ENCODE results near the gene OPRL1.
A peak's percentile ranks its signal among the peaks of the same experiment; 100 is the strongest.
"Not testable (repeated sequence)": the region's sequence is repeated elsewhere in the genome, so short reads cannot be mapped to it uniquely, and the experiment has no call there.

OPRL1 gene

DNA sequence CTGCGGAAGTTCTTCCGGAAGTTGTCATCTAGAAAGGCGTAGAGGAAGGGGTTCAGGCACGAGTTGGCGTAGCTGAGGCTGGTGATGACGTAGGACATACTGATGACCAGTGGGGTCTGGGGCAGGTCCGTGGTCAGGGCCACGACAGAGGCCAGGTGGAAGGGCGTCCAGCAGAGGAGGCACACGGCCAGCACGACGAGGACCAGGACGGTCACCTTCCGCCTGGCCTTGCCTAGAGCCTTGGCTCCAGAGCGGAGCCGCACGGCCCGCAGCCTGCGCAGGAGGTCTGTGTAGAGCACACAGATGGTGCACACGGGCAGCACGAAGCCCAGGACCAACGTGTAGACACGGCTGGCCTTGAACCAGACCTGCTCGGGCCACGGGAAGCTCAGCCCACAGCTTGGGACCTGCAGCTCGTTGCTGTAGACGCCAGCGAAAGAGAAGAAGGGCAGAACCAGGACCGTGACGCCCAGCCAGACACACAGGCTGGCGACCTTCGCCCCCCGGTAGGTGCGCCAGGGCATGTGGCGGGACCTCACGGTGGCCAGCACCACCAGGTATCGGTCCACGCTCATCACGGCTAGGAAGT is 26.1 kb downstream of the OPRL1 start:
- DNase-seq, result peak; percentile 40

- DNase-seq, result no peak
These were observed 26.6 kb downstream of the OPRL1 start for GRCh38 chr20:64106435-64106961.

DNA sequence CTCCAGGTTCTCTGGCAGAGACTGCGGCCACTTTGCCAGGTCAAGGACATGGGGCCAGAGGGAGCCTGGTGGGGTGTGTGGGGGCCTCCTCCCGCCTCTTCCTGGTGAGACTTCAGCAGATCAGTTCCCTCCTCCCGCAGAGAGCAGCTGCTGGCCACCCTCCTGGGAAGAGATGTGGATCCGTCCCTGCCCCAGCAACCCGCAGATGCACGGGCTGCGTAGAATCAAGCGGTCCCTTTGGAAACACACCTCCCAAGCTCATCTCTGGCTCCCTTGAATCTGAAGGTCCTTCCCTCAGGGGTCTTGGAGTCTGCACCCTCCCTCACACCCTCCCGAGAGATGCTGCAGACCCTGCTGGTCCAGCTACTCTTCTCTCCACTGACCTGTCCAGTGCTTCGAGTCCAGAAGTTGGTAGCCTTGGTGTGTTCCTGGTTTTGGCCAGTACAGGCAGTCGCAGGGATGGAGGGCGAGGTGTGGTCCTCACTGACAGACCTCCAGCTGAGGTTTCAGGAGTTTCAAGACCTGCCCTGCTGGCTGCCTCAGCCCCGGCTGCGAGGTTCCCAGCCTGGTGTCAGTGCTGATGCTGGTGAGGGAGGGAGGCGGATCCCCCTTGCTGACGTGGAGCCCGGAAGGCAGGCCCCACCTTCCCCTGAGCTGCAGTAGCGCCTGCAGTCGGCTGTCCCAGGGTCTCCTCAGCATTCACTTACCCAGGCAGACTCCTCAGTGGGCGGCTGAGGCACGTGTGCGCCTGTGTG is 27.3 kb downstream of the OPRL1 start, which contains the start of gene NPBWR2:
Gene NPBWR2 (minus strand): TSS at position 585 of the 755 bp plus-strand sequence. CDS start 734 bp downstream, outside the sequence.
- DNase-seq, result no peak

DNA sequence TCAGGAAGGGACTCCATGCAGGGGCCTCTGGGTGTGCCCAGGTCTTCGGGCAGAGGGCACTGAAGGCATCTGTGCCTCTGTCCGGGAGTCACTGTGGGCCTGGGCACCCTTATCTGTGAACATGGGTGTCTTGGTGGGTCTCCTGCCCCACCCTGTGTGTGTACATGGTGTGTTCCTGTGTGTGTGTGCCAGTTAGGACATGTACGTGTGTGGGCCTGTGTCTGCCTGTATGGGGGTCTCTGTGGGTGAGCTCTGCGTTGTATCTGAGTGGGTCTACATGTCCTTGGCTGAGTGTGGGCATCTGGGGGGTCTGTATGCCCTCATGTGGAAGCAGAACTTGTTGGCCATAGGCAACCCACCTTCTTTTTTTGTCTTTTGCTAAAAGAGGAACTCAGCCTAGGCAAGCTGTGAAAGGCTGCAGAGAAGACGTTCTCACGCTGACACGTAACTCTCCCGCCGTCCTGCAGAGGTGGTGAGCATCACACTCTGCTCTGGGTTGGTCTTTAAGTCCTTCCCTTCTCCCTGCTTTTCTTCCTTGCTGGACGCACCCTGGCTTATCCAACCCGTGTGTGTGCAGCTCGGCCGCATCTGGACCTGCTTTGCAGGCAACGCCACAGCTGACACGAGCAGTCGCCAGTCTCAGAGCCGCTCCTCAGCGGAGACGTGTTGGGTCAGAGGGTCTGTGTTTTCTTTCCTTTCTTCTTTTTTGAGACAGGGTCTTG is 28.0 kb downstream of the OPRL1 start:
- no peak for DNase-seq

- no peak for DNase-seq
These were observed 29.1 kb downstream of the OPRL1 start for GRCh38 chr20:64108731-64109681.

DNA sequence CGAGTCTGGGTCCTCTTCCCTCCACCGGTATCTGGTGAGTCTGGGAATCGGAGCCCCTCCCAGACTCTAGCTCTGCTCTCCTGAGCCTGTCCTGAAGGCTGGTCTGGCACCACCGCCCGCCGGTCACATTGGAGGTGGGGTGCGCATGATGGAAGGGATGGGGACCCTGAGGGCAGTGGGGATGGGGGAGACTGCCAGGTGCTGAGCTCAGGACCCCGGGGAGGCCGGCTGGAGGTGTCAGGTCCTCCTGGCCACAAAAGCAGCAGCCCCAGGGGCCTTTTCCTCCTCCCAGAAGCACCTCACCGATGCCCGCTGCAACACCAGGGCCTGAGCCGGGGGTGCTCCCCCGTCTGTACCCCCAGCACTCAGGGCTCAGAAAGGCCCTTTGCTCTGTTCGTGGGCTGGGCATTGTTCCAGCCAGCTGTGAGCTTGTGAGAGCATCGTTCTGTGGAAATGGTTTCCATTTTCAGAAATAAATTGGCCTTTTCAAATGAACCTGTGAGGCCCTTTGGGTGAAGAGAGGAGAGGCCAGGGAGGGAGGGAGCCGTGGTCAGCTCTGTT is 30.0 kb downstream of the OPRL1 start:
- DNase-seq, result no peak

- DNase-seq, result peak; percentile 28
These were observed 30.7 kb downstream of the OPRL1 start for GRCh38 chr20:64110411-64111068.

DNA sequence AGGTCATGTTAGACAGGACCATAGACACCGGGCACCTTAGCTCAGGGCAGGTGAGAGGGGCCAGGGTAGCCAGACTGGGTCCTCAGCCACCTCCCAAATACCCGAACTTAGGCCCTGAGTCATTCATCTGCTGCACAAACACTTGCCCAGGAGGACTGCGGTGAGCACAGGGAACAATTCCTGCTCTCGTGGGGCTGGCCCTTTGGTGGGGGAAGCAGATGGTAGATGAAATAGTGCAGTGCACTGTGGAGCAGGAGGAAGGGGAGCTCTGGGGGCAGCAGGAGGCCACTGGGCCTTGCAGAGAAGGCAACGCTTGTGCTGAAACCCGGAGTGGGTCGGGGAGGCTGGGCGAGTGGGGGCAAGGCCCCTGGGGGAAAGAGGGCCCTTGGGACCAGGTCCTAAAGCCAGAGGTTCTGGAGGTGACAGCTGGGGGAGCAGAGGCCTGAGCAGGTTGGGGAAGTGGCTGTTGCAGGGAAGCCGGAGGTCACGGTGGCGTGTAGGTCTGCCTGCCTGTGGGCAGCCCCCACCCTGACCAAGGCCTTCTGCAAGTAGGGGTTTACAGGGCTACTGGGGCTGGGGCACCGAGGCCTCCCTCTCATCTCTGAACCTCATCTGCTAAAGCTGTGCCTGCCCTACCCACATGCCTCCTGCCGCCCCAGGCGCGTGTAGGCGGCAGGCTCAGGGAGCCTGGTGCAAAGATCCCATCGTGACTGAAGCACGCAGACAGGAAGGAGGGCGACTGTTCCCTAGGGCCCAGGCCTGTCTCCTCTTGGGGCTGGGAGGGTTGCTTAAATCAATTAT is 32.2 kb downstream of the OPRL1 start:
- DNase-seq, result no peak

- DNase-seq, result peak; percentile 23
These were observed 33.0 kb downstream of the OPRL1 start for GRCh38 chr20:64112691-64113443.

DNA sequence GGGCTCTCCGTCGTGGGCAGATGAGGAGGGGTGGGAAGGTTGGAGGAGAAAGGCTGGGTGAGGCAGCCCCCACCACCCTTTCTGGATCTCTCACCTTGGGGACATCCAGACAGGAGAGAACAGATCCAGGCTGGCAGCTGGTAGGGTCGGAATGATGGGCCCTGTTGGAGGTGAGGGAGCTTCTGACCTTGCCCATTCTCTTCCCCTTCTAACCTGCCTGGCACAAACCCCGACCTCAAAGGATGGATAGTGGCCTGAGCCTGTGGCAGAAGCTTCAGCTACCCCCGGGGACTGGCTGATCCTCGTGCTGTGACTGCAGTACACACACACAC is 33.5 kb downstream of the OPRL1 start:
- DNase-seq, result no peak

DNA sequence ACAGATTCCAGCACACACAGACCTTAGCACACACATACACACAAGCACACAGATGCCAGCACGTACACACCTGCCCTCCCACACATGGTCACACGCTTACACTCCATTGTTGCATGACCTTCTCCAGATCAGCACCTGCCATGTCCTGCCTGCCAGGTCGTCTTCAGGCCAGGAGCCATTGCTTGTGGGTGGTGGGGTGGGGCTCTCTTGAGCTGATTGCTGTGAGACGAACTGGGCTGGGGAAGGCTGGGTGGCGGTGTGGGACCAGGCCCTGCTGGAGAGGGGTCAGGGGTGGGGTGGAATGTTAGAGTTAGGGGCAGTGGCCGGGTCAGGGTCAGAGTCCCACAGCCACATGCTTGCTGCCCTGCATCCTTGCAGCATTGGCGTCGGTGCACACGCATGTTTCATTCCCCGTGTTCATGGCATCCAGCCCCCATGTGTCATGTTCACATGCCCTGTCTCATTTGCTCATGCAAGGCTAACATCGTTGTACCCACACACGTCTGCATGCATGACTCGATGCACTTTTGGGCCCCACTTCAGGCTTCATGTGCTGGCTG is 34.0 kb downstream of the OPRL1 start:
- no peak for DNase-seq

DNA sequence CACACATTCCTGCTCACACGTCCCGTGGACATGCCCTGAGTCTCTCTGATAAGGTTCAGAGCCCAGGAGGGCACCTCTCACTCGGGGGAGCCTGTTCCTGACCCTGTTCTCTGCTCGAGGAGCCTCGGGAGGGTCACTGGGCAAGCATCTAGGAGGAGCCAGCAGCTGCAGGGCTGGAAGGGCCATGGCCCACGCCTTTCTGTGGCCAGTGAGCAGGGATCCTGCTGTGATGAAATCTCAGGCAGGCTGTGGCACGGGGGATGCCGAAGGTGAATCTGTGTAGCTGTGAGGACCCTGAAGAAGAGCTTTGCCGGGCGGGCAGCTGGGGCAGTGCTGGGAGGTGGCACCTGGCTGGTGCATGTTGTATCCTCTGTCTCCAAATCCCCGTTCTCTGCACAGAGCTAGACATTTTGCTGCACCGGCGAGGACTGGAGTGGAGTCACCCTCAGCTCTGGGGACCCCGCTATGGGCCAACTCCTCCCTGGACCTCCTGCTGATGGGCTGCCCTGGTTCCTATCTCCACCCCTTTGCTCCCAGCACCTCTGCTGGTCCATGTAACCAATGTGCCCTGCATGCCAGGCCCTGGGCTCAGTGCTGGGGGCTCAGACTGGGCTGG is 34.6 kb downstream of the OPRL1 start:
- DNase-seq, result peak; percentile 34

- no peak for DNase-seq
These were observed 35.5 kb downstream of the OPRL1 start for GRCh38 chr20:64115171-64115911.

GRCh38 chr20:64116016-64116415 is 36.1 kb downstream of the OPRL1 start:
- no peak for DNase-seq

- peak; percentile 39 for DNase-seq
These were observed 36.9 kb downstream of the OPRL1 start for GRCh38 chr20:64116541-64117431.

DNA sequence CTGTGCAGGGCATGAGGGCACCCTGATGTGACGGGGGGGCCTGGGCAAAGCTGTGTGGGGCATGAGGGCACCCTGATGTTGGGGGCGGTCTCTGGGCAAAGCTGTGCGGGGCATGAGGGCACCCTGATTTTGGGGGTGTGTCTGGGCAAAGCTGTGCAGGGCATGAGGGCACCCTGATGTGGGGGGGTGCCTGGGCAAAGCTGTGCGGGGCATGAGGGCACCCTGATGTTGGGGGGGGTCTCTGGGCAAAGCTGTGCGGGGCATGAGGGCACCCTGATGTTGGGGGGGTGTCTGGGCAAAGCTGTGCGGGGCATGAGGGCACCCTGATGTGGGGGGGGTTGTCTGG is 37.5 kb downstream of the OPRL1 start:
- not testable (repeated sequence) for DNase-seq

DNA sequence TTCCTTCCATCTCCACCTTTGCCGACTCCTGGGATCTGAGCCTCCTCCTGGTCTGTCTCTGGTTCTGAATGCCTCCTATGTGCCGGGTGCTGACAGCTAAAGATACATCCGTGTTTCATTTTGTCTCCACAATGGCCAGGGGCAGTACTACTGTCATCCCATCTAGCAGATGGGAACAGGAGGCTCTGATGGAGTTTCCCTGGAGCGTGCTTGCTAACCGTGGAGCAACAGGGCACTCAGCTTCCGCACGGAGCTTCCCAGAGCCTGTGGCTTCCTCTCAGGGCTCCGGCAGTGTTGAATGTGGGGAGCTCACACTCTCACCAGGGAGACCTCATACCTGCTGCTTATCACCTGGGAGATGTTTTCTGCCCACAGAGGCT is 39.4 kb downstream of the OPRL1 start:
- DNase-seq, result no peak

Data from right forelimb (tissue), 1 donor.